GM19035 (cell line): ENCODE results near the gene ACSBG1.

ENCODE experiments used
- ATAC-seq: cut with Tn5 transposase; IDR thresholded peaks from one replicate; pipeline ENCODE4 v1.9.1; 2021; ENCODE audit not compliant: unreplicated experiment

Gene ACSBG1

DNA sequence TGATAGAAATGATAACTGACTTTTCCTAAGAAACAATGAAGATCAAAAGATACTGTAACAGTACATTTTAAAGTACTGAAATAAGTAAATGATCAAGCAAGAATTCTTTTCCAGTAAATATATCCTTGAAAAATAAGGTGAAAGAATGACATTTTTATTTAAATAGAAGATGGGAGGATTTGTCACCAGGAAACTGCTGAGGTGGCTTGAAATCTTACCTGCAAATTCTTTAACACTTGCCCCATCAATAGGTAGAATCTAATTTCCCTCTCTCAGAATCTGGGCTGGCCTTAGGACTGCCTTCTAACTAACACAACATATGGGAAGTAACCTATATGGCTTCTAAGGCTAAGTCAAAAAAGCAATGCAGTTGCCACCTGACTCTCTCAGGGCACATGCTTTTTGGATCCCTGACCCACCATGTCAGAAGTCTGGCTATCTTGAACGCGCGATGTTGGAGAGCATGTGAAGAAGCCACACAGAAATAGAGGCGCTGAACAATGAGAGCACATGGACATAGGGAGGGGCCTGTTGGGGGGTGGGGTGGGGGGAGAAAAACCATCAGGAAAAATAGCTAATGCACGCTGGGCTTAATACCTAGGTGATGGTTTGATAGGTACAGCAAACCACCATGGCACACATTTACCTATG lies 11.5 kb downstream of the ACSBG1 start:
- ATAC-seq = no peak

DNA sequence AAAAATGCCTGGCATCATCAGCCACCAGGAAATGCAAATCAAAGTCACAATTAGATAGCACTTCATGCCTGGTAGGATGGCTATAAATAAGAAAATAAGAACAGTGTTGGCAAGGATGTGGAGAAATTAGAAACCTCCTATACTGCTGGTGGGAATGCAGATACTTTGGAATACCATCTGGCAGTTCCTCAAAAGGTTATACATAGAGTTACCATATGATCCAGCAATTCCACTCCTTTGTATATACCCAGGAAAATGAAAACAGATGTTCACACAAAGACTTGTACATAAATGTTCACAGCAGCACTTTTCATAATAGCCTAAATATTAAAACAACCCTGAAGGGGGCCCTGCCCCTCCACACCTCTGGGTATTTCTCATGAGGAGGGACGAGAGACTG lies 13.7 kb downstream of the ACSBG1 start:
- no peak for ATAC-seq

DNA sequence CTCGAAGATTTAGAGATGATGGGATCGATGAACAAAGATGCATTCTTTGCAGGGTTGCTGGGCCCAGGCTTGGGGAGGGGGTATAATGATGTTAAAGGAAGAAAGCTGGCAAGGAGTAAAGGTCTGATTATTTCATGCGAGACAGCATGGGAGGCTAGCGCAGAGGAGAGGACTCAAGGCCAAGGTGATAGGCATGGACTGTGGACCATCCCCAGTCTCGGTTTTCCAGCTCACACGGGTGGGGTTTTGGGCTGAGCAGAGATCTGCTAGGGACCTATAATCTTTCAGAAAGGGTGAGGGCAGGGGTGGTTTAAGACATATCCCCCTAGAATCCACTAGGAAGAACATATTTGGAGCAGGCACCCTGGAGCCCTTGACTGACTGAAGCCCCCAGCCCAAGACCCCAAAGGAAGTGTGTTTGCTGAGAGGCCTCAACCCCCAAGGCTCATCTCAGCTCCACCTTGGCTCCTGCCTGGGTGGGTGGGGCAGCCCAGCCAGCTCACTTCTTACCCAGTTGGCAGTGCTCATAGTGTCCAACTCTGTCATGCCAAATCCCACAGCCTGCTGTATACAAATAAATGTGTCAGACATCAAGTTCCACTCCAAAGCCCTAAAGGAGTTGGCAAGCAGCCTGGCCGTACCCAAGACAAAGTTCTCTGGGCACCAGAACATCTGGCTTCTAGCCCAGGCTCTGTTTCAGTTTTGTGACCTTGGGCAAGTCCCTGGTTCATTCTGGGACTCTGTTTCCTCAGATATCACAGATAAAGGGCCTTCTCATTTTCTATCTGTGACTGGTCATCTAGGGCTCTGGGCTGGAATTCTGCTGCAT lies 17.9 kb downstream of the ACSBG1 start:
- ATAC-seq = no peak

DNA sequence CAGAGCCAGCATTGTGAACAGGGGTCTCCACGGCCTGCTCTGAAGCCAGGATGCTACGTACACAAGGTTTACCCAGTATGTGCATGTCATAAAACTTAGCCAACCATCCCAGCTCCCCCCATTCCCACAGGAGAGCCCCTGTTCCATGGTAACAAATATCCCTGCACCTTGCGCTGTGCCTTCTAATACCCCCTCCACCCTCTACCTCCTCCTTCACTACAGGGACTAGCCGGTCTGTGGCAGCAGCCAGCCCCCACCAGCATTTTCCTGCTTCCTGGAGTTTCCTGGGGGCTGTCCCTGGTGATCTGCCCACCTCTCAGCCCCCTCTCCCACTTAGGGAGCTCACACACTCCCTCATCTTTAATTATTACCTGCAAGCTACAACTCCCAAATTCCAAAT lies 20.4 kb downstream of the ACSBG1 start:
- no peak for ATAC-seq

DNA sequence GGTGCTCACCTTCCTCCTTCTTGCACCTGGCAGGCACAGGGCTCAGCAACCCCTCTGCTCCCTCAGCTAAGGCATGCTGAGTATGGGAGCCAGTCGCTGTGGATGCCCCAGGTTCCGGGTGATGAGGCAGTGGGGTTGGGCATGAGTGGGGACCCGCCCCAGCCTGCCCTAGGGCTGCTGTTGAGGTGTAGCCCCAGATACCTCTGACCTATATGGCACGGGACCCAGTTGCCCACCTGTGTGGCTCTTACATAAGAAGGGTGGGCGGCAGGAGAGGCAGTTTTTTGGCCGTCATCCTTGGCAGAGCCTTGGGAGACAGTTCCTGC lies 21.0 kb downstream of the ACSBG1 start:
- no peak for ATAC-seq

DNA sequence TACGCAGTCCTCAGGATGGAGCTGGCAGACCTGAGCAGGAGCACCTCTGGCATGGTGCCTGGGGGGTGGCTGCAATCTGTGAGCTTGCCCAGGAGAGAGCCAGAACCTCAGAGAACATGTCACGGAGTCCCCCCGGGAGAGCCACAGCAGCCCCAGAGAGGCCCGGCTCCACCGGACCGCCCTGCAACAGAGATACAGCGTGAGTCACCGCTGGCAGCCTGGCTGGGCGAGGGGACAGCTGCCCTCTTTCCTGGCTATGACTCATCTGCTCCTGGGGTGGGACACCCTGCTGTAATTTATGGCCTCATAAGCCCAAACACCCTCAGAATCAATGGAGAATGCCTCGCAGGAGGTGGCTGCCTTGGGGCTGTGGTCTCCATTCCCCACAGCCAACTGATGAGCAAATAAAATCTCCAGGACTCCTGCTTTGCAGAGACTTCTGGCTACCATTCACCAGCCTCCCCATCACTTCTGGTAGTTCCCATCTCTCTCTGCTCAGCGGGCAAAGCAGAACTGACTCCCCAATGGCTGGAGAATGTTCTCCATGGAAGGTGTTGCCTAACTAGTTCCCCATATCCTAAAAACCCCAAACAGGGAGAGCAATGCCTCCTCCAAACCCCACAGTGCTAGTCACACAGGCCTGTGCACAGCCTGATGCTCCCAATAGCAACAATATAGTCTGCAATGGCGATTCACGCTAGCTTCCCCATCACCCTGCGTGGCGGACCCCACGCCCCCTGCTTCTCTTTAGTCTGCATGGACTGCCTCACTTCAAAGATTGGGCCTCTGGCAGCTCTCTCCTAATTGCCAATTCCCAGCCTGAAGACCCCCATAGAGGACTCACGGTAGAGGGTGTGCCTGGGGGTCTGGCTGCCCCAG lies 21.6 kb downstream of the ACSBG1 start:
- no peak for ATAC-seq

DNA sequence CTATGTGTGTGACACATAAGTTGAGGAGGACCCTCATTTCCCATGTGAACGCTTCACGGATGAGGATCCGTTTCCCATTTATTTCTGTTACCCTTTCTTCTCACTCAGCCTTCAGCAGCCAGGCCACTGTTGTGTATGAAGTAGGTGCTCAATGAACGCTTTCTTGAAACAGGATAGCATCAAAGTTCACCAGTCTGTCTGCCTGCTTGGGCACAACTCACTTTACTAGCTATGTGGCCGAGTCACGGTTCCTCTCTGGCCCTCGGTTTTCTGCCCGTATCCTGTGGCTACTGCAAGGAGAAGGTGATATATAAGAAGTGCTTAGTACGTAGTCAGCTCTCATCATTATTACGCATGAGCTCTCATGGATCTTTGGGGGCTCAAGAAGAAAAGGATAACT lies 22.4 kb downstream of the ACSBG1 start:
- no peak for ATAC-seq

DNA sequence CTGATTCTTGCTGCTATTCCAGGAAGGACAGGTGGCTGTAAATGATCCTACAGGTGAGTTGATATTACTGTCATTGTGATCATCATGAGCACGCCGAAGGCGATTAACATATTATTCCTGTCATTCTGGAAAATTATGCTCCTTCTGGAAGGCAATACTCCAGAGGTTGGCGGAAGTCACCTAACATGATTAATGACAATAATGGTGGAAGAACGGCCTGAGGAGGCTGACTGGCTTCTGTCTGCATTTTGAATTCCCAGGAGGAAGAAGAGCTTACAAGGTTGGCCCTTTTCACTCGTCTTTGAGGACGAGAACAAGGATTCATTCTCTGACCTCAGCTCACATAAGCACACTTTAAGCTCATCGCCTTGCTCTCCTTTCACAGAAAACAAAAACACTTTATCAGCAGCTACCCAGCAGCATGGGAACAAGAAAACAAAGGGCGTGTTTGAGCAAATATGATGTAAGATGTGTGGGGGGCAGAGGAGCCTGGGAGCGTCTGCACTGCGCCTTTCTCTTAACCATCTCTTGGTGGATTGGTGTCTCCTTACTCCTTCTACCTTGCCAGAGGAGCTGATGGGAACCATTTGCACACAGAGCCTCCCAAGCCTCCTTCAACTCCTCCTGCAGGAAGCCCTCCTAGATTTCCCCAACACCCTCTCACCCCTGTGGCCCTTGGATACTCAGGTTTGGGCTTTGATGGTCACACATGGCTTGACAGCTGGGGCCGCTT lies 23.0 kb downstream of the ACSBG1 start:
- no peak for ATAC-seq

DNA sequence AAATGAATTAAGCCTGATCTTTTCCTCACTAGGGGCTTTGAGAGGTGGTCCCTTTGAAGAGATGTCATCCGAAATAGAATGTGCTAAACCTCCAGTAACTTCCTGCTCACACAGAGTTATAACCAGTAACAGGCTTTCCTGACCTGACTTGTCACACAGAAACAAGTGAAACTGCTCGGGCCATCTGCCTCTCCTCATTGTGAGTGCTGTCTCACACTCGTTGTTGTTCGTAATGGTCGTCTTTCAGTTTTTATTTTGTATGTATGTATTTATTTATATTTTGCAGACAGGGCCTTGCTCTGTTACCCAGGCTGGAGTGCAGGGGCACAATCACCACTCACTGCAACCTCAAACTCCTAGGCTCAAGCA lies 24.0 kb downstream of the ACSBG1 start:
- ATAC-seq = no peak

DNA sequence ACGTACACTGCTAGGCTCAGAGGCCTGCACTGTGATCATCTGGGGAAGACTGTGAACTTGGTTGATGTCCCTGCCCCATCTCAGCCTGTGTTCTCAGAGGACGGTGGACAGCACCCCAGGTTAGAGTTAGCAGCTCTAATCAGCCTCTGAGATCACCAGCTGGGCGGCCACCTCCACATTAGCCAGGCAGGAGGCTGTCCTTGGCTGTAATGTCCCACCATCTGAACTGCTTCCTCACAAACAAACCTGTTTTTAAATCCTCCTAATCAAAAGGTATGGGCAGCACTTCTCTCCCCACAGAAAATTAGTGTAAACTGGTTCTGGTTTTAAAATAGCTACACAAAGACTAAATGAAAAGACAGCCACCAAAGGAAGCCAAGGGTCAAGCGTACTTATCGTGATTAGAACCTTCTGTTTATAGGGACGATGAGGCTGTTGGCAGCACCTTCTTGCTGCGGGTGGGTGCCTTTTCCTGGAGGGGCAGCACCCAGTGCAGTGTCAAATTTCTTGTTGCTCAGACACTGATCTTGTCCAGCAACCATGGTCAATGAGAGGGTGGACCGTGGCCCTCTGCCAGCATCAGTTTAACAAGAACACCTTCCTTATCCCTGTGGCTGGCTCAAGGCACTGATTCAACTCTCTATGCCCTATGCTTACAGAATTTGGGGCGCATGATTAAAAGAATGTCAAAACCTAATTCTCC lies 24.6 kb downstream of the ACSBG1 start:
- ATAC-seq = no peak

DNA sequence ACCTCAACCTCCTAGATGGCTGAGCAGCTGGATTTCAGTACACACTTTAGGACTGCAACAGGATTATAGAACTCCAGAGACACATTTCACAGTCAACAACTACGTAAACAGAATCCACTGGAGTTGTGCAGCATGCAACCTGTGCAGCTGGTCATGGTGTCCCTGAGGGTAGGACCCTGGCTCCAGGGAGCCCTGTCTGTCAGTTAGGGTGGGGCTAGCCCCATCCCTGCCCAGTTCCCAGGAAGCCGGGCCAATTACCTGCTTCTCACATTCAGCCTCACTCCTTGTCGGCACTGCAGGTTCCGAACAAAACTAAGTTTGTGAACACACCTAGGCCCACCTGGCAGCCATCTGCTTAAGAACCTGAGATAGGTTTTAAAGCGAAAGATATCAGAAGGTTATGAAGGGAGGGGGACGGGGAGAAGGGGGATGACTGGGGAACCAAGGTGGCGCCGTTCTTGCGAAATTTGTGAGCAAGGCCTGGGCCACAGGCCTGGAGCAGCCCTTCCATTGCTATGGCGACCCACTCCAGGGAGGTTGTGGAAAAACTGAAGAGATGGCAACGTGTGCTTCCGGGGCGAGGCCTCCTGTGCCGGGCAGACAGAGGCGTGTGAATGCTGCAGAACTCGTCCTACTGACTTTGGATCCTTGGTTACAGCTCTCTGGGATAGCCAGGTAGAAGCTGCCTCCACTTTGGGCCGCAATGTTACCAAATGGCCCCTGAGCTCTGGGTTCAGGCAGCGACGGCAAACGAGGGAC lies 25.3 kb downstream of the ACSBG1 start:
- ATAC-seq = no peak

DNA sequence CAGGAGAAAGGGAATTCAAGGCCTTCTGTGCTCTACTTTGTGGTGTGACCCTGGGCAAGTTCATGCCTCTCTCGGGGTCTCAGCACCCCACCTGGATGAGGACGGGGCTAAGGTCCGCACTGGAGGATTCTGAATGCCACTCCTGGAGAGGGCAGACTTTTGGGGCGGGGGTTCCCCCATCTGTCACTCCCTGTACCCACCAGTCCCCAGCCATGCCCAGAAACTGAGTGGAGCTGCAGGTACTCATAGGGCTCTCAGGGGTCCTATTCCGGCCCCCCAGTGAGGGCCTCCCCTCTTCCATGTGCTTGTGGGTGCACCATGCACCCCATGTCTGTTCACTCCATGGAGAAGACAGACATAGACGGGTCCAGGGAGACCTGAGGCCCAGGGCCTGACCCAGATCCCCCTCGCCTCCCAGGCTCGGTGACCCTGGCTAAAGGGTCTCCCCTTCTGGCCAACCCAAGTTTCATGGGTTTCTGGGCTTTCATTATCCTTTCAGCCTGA lies 26.0 kb downstream of the ACSBG1 start:
- no peak for ATAC-seq

DNA sequence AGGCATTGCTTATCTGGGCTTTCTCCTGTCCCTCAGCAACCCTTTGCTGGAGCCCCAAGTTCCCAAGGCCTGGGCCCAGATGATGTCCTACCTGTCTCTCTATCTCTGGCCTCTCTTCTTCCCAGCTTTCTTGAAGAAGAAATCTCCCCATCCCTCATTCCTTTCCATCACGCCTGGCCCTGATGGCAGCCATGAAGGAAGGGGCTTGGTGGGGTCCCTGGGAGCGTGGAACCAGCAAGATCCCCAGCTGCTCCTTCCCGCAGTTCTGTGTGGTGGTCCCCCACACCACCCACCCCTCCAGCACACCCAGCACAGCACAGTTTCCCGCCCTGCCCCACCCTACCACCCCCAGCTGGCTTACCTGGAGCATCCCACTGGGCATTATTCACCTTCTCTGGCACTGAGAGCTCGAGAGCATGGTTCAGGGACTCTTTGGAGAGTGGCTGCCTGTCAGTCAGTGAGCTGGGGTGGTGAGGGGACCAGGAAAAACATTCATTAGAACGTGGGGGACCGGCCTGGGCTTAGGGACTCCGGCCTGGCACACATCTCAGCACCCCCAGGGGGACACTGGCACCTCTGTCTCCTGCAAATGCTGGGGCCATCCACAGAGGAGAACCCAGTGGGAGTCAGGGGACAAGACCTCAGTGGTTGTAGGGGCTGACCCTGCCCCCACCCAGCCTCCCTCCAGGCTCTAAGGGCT lies 26.6 kb downstream of the ACSBG1 start:
- no peak for ATAC-seq

DNA sequence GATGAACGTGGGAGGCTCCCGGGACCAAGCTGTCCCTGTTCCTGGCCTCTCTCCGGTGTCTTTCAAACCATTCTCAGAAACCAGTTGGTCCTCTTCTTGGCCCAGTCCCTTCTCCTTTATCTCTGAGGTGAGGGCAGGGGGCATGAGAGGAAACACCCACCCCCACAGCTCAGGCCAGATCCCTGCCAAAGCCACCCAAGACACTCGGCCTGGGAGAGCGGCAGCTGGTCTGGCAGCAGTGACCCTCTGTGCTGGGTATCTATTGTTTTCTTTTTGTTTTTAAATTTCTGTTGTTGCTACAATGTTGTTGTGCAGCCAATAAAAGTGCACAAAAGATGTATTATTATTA lies 27.3 kb downstream of the ACSBG1 start:
- no peak for ATAC-seq

DNA sequence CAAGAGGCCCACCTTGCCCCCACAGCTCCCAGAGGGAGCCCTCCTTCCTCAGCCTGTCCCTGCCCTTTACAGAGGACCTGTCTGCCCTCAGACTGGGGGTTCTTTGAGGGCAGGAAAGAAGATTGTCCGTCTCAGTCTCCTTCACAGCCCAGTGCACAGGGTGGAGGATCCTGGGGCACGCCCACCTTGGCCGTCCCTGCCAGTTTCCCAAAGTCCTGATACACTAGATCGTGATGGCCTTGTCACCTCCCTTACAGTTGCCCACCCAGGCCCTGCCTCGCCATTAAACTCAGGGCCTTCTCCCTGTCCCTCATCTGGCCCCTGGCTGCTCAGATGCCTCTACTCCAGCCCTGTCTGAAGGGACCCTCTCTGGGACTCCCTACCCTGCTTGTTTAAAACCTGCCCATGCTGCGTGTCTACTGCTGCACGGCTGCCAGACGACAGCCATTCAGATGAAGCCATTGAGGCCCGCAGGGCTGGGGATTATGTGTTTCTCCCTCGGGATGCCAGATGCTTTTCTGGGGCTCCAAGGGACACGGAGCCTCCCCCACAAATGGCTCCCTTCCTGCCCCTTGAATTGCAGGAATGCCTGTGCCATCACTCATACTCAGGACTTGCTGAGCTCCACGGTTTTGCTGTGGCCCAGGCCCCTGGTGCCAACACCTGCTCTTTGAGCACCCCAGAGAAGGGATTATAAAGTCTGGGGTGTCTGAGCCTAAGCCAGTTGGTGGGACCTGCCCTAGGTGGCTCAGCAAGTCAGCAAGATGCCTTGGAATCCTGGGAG lies 27.8 kb downstream of the ACSBG1 start:
- no peak for ATAC-seq

DNA sequence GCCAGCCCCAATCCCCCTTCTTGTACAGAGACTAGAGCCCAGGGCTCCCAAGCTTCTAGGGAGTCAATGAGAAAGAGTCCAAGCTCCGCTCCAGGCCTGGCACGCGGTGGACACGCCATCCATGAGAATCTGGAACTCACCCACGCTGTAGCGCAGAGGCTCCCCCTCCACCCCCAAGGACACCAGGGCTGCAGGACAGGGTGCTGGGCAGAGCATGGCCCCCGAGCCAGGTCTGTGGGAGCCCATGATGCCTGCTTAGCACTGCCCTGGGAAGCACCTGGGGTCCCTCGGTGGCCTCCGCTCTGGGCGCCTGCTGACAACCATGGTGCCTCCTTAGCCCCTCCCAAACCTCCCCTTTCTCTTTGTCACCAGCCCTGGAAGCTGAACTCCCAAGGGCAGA lies 28.5 kb downstream of the ACSBG1 start:
- no peak for ATAC-seq

DNA sequence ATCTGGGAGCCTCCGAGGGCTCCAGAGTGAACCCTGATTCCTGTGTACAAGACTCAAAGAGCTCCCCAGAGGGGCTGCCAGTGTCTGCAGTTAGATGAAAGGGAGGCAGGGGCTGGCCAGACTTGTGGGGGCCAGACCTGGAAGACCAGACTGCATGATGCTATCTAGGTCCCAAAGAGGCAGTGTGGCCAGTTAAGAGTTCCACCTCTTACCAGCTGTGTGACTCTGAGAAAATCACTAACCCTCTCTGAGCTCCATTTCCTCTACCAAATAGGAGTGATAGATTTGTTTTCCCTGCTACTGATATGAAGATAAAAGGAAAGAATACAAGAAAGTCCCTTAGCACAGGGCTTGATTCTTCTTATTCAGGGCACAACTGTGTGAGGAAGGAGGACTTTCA lies 29.0 kb downstream of the ACSBG1 start:
- no peak for ATAC-seq
